HEK293 (cell line): ENCODE results near the gene PARD3.

Experiments
- FEZF1 ChIP-seq: fragments of 450-650 bp; formaldehyde crosslinking; IDR thresholded peaks from 2 replicates; pipeline ENCODE4 v1.5.1; 2016; ENCODE audit warnings: missing biosample characterization, missing genetic modification characterization
- HIC1 ChIP-seq: fragments of 450-650 bp; formaldehyde crosslinking; IDR thresholded peaks from 2 replicates; pipeline ENCODE4 v1.5.1; 2016; ENCODE audit warnings: missing biosample characterization, missing genetic modification characterization
- PBX3 ChIP-seq: sonication (generic); formaldehyde crosslinking; IDR thresholded peaks from 2 replicates; pipeline ENCODE4 v1.8.1; 2022; ENCODE audit warnings: mild to moderate bottlenecking, moderate library complexity, missing genetic modification reagents
- PRDM10 ChIP-seq: fragments of 450-650 bp; formaldehyde crosslinking; IDR thresholded peaks from 2 replicates; pipeline ENCODE4 v1.5.1; 2016; ENCODE audit warnings: missing biosample characterization, missing genetic modification characterization
- REST ChIP-seq: fragments of 450-650 bp; formaldehyde crosslinking; IDR thresholded peaks from 2 replicates; pipeline ENCODE4 v1.5.1; 2016; ENCODE audit warnings: missing biosample characterization, missing genetic modification characterization
- SCRT1 ChIP-seq: fragments of 450-650 bp; formaldehyde crosslinking; IDR thresholded peaks from 2 replicates; pipeline ENCODE4 v1.5.1; 2016; ENCODE audit warnings: missing biosample characterization, missing genetic modification characterization, borderline replicate concordance
- WT1 ChIP-seq: fragments of 450-650 bp; formaldehyde crosslinking; IDR thresholded peaks from 2 replicates; pipeline ENCODE4 v1.5.1; 2016; ENCODE audit warnings: missing biosample characterization, missing genetic modification characterization
- YY1 ChIP-seq: fragments of 450-650 bp; formaldehyde crosslinking; IDR thresholded peaks from 2 replicates; pipeline ENCODE4 v1.5.1; 2018; ENCODE audit warnings: missing biosample characterization, missing genetic modification characterization
- ZBTB21 ChIP-seq: fragments of 450-650 bp; formaldehyde crosslinking; IDR thresholded peaks from 2 replicates; pipeline ENCODE4 v1.5.1; 2017; ENCODE audit warnings: missing biosample characterization, missing genetic modification characterization
- ZBTB6 ChIP-seq: fragments of 450-650 bp; formaldehyde crosslinking; IDR thresholded peaks from 2 replicates; pipeline ENCODE4 v1.5.1; 2017; ENCODE audit warnings: missing biosample characterization, missing genetic modification characterization
- ZNF114 ChIP-seq: fragments of 450-650 bp; formaldehyde crosslinking; IDR thresholded peaks from 2 replicates; pipeline ENCODE4 v1.5.0; 2017; ENCODE audit warnings: missing biosample characterization, missing genetic modification characterization
- ZNF274 ChIP-seq, 2 experiments: fragments of 200-500 bp in 1 of 2; fragments of 450-650 bp in 1 of 2; sonication (Bioruptor generic) in 1 of 2; formaldehyde crosslinking in 1 of 2; IDR thresholded peaks; 2 replicates each; pipeline versions ENCODE4 v1.5.1 to v1.6.1; 2014 to 2016; ENCODE audit warnings: borderline replicate concordance in 1 of 2, inconsistent platforms in 1 of 2, low read length in 1 of 2, missing biosample characterization in 1 of 2, missing genetic modification characterization in 1 of 2
- ZNF362 ChIP-seq: fragments of 450-650 bp; formaldehyde crosslinking; IDR thresholded peaks from 2 replicates; pipeline ENCODE4 v1.5.1; 2016; ENCODE audit warnings: missing biosample characterization, missing genetic modification characterization
- ZNF544 ChIP-seq: fragments of 450-650 bp; formaldehyde crosslinking; IDR thresholded peaks from 2 replicates; pipeline ENCODE4 v1.5.0; 2017; ENCODE audit warnings: missing biosample characterization, missing genetic modification characterization
- ZNF560 ChIP-seq: fragments of 450-650 bp; formaldehyde crosslinking; IDR thresholded peaks from 2 replicates; pipeline ENCODE4 v1.5.1; 2017; ENCODE audit warnings: missing biosample characterization, missing genetic modification characterization, borderline replicate concordance
- ZNF600 ChIP-seq: fragments of 450-650 bp; formaldehyde crosslinking; IDR thresholded peaks from 2 replicates; pipeline ENCODE4 v1.5.1; 2016; ENCODE audit warnings: missing biosample characterization, missing genetic modification characterization
- ZNF645 ChIP-seq: fragments of 450-650 bp; formaldehyde crosslinking; IDR thresholded peaks from 2 replicates; pipeline ENCODE4; 2016; ENCODE audit warnings: missing biosample characterization, missing genetic modification characterization
- ZNF701 ChIP-seq: fragments of 450-650 bp; formaldehyde crosslinking; IDR thresholded peaks from 2 replicates; pipeline ENCODE4 v1.5.1; 2016; ENCODE audit warnings: missing biosample characterization, missing genetic modification characterization
- ZNF777 ChIP-seq: fragments of 450-650 bp; formaldehyde crosslinking; IDR thresholded peaks from 2 replicates; pipeline ENCODE4 v1.5.1; 2017; ENCODE audit warnings: missing biosample characterization, missing genetic modification characterization, borderline replicate concordance
- ZNF785 ChIP-seq: fragments of 450-650 bp; formaldehyde crosslinking; IDR thresholded peaks from 2 replicates; pipeline ENCODE4 v1.5.1; 2016; ENCODE audit warnings: missing biosample characterization, missing genetic modification characterization
- ZSCAN18 ChIP-seq: fragments of 450-650 bp; formaldehyde crosslinking; IDR thresholded peaks from 2 replicates; pipeline ENCODE4 v1.5.1; 2016; ENCODE audit warnings: missing biosample characterization, missing genetic modification characterization
- ZSCAN5A ChIP-seq: fragments of 450-650 bp; formaldehyde crosslinking; IDR thresholded peaks from 2 replicates; pipeline ENCODE4 v1.5.1; 2016; ENCODE audit warnings: missing biosample characterization, missing genetic modification characterization

PARD3 gene

GRCh38 chr10:34728361-34728760, 86.7 kb downstream of the PARD3 start (continued):
- TF ChIP-seq ZSCAN18 (tag by site-specific recombination) (no peak), WT1 (tag by site-specific recombination) (peak; percentile 68), ZNF701 (tag by site-specific recombination) (no peak), FEZF1 (tag by site-specific recombination) (peak; percentile 93), ZNF645 (tag by site-specific recombination) (no peak), ZNF785 (tag by site-specific recombination) (no peak), SCRT1 (tag by site-specific recombination) (no peak), ZNF114 (tag by site-specific recombination) (no peak), PRDM10 (tag by site-specific recombination) (no peak), PBX3 (CRISPR knock-in tag) (no peak), ZNF600 (tag by site-specific recombination) (0 out of 2 replicates have a peak, but pooled peaks have one; percentile 23), ZNF544 (tag by site-specific recombination) (no peak), ZBTB6 (tag by site-specific recombination) (no peak), ZSCAN5A (tag by site-specific recombination) (no peak), HIC1 (tag by site-specific recombination) (peak; percentile 74), YY1 (tag by site-specific recombination) (no peak), ZBTB21 (tag by site-specific recombination) (no peak), ZNF362 (tag by site-specific recombination) (peak; percentile 52; the same call in 1 of the 2 replicates), REST (tag by site-specific recombination) (no peak), ZNF274 (IDR thresholded peaks at IDR 0.05; ENCODE audit: low read length) (no peak), ZNF274 (tag by site-specific recombination; IDR thresholded peaks at IDR 0.05; ENCODE audit: borderline replicate concordance) (no peak), ZNF777 (tag by site-specific recombination) (no peak), ZNF560 (tag by site-specific recombination) (no peak)
